ENCODE measurements around the gene RAMP1.

The RAMP1 gene

GRCh38 chr2:237873421-237873831 lies 14.0 kb downstream of the RAMP1 start:
- no CpG with 5 or more reads among the region's 11 CpGs for WGBS (ENCODE audit: extremely low coverage, insufficient coverage, low lambda C conversion rate)
- Histone ChIP-seq H3K79me1 (ENCODE audit: low read length) (no peaks in the 10 kb centered on the region), H4K5ac (ENCODE audit: low read length) (no peak overlapping the region), H4K8ac (ENCODE audit: low read depth, low read length) (no peak overlapping the region), H2BK5ac (ENCODE audit: low read length) (no peak overlapping the region), H3K23ac (ENCODE audit: low read length) (no peak overlapping the region), H2BK15ac (replicated peaks; ENCODE audit: low read depth) (no peak overlapping the region), H3K36me3 (ENCODE audit: control insufficient read depth, insufficient read depth, low read length) (no peaks in the 10 kb centered on the region), H3K4me3 (ENCODE audit: low read length) (no peak overlapping the region), H2BK120ac (ENCODE audit: low read depth, low read length) (no peak overlapping the region), H3K9ac (ENCODE audit: low read length) (no peak overlapping the region), H3K4ac (ENCODE audit: low read depth, low read length) (no peak overlapping the region), H3K4me1 (ENCODE audit: control insufficient read depth, low read depth, low read length) (no peaks in the 10 kb centered on the region), H3K27ac (ENCODE audit: low read depth, low read length) (no peak overlapping the region), H3K4me2 (ENCODE audit: low read length) (no peak overlapping the region), H3K56ac (ENCODE audit: low read length) (no peak overlapping the region), H2AK5ac (ENCODE audit: low read length) (no peak overlapping the region), H3K18ac (ENCODE audit: low read length) (no peak overlapping the region), H3K79me2 (ENCODE audit: control insufficient read depth, insufficient read depth, low read length) (no peaks in the 10 kb centered on the region), H3K27me3 (ENCODE audit: insufficient read depth, low read length, poor library complexity) (no peaks in the 10 kb centered on the region)
- DNase-seq: no peak

DNA sequence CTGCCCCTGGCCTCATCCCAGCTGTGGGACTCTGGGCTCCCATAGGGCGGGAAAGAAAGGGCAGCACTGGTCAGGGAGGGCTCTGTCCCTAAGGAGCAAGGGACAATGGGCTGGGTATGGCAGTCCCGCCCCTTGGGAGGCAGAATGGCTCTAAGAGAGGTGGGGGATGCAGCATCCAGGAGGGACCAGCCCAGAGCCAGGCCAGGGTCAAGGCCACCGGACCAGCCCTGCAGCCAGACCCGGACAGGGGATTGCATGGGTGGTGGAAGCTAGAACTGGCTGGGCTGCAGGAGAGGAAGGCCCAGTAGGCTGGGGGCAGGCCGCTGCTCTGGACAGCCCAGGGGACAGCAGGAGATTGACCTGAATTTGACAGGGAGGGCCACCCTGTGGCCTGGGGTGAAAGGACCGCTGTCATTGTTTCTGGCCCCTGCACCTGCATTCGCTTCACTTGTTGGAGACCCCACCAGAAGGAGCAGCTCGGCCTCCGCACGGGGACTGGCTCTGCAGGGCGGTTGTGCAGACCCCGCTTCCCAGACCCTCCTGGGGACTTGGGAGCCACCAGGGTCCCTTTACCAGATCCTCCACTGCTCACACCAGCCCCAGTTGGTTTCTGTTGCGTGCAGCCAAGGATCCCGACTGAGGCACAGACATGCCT lies 14.6 kb downstream of the RAMP1 start:
- H3K4me3 ChIP-seq (ENCODE audit: low read length): no peak overlapping the region
- no peak overlapping the region for H2AK5ac ChIP-seq (ENCODE audit: low read length)
- H2BK15ac ChIP-seq (replicated peaks; ENCODE audit: low read depth): no peak overlapping the region
- no peaks in the 10 kb centered on the region for H3K27me3 ChIP-seq (ENCODE audit: insufficient read depth, low read length, poor library complexity)
- H3K27ac ChIP-seq (ENCODE audit: low read depth, low read length): no peak overlapping the region
- H2BK5ac ChIP-seq (ENCODE audit: low read length): no peak overlapping the region
- no peak overlapping the region for H3K18ac ChIP-seq (ENCODE audit: low read length)
- DNase-seq: no peak
- no peak overlapping the region for H3K9ac ChIP-seq (ENCODE audit: low read length)
- H3K23ac ChIP-seq (ENCODE audit: low read length): no peak overlapping the region
- H3K4ac ChIP-seq (ENCODE audit: low read depth, low read length): no peak overlapping the region
- H4K5ac ChIP-seq (ENCODE audit: low read length): no peak overlapping the region
- no peaks in the 10 kb centered on the region for H3K79me1 ChIP-seq (ENCODE audit: low read length)
- H4K8ac ChIP-seq (ENCODE audit: low read depth, low read length): no peak overlapping the region
- H3K56ac ChIP-seq (ENCODE audit: low read length): no peak overlapping the region
- H3K79me2 ChIP-seq (ENCODE audit: control insufficient read depth, insufficient read depth, low read length): no peaks in the 10 kb centered on the region
- H3K4me1 ChIP-seq (ENCODE audit: control insufficient read depth, low read depth, low read length): no peaks in the 10 kb centered on the region
- no CpG with 5 or more reads among the region's 14 CpGs for WGBS (ENCODE audit: extremely low coverage, insufficient coverage, low lambda C conversion rate)
- H3K36me3 ChIP-seq (ENCODE audit: control insufficient read depth, insufficient read depth, low read length): no peaks in the 10 kb centered on the region
- H3K4me2 ChIP-seq (ENCODE audit: low read length): no peak overlapping the region
- no peak overlapping the region for H2BK120ac ChIP-seq (ENCODE audit: low read depth, low read length)

DNA sequence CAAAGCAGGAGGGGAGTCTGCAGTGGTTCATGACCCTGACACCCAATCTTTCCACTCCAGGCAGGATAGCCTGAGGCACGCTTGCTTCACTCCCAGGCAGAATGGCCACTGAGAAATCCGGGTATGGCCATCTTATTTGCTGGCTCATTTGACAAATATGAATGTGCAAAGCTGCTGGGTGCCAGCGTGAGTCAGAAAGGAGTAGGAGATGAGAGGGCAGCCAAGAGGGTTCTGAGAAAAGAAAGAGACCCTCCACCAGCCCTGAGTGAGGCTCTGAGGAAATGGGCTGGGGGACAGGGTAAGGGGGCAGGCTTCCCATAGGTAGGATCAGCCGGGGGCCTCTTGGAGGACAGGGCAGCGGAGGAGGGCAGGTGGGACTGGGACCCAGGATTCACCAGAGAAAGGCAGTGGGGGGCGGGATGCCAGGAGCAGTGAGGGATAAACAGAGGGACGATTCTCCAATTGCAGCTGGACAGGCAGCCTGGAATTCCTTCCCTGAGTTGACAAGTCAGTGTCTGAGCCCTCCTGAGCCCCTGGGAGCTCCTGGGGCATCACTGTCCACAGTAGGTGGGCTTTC lies 15.2 kb downstream of the RAMP1 start:
- H2AK5ac ChIP-seq (ENCODE audit: low read length): no peak overlapping the region
- no peaks in the 10 kb centered on the region for H3K4me1 ChIP-seq (ENCODE audit: control insufficient read depth, low read depth, low read length)
- H3K27ac ChIP-seq (ENCODE audit: low read depth, low read length): no peak overlapping the region
- no peaks in the 10 kb centered on the region for H3K36me3 ChIP-seq (ENCODE audit: control insufficient read depth, insufficient read depth, low read length)
- H3K18ac ChIP-seq (ENCODE audit: low read length): no peak overlapping the region
- no peak overlapping the region for H2BK15ac ChIP-seq (replicated peaks; ENCODE audit: low read depth)
- H3K79me2 ChIP-seq (ENCODE audit: control insufficient read depth, insufficient read depth, low read length): no peaks in the 10 kb centered on the region
- no CpG with 5 or more reads among the region's 7 CpGs for WGBS (ENCODE audit: extremely low coverage, insufficient coverage, low lambda C conversion rate)
- no peaks in the 10 kb centered on the region for H3K79me1 ChIP-seq (ENCODE audit: low read length)
- H2BK120ac ChIP-seq (ENCODE audit: low read depth, low read length): no peak overlapping the region
- no peaks in the 10 kb centered on the region for H3K27me3 ChIP-seq (ENCODE audit: insufficient read depth, low read length, poor library complexity)
- no peak overlapping the region for H3K23ac ChIP-seq (ENCODE audit: low read length)
- H3K9ac ChIP-seq (ENCODE audit: low read length): no peak overlapping the region
- H3K4me3 ChIP-seq (ENCODE audit: low read length): no peak overlapping the region
- no peak overlapping the region for H4K5ac ChIP-seq (ENCODE audit: low read length)
- H2BK5ac ChIP-seq (ENCODE audit: low read length): no peak overlapping the region
- no peak overlapping the region for H4K8ac ChIP-seq (ENCODE audit: low read depth, low read length)
- H3K4me2 ChIP-seq (ENCODE audit: low read length): no peak overlapping the region
- H3K4ac ChIP-seq (ENCODE audit: low read depth, low read length): no peak overlapping the region
- no peak overlapping the region for H3K56ac ChIP-seq (ENCODE audit: low read length)
- no peak for DNase-seq

- no peak for DNase-seq
- H3K9ac ChIP-seq (ENCODE audit: low read length): no peak overlapping the region
- no peak overlapping the region for H4K5ac ChIP-seq (ENCODE audit: low read length)
- no peak overlapping the region for H3K56ac ChIP-seq (ENCODE audit: low read length)
- H3K23ac ChIP-seq (ENCODE audit: low read length): no peak overlapping the region
- no peaks in the 10 kb centered on the region for H3K36me3 ChIP-seq (ENCODE audit: control insufficient read depth, insufficient read depth, low read length)
- no peak overlapping the region for H4K8ac ChIP-seq (ENCODE audit: low read depth, low read length)
- no CpG with 5 or more reads among the region's 16 CpGs for WGBS (ENCODE audit: extremely low coverage, insufficient coverage, low lambda C conversion rate)
- H3K4me3 ChIP-seq (ENCODE audit: low read length): no peak overlapping the region
- no peaks in the 10 kb centered on the region for H3K4me1 ChIP-seq (ENCODE audit: control insufficient read depth, low read depth, low read length)
- no peak overlapping the region for H2BK120ac ChIP-seq (ENCODE audit: low read depth, low read length)
- H3K4me2 ChIP-seq (ENCODE audit: low read length): no peak overlapping the region
- no peak overlapping the region for H2BK15ac ChIP-seq (replicated peaks; ENCODE audit: low read depth)
- no peaks in the 10 kb centered on the region for H3K79me1 ChIP-seq (ENCODE audit: low read length)
- H3K27ac ChIP-seq (ENCODE audit: low read depth, low read length): no peak overlapping the region
- H3K79me2 ChIP-seq (ENCODE audit: control insufficient read depth, insufficient read depth, low read length): no peaks in the 10 kb centered on the region
- H3K18ac ChIP-seq (ENCODE audit: low read length): no peak overlapping the region
- no peak overlapping the region for H3K4ac ChIP-seq (ENCODE audit: low read depth, low read length)
- no peak overlapping the region for H2AK5ac ChIP-seq (ENCODE audit: low read length)
- H3K27me3 ChIP-seq (ENCODE audit: insufficient read depth, low read length, poor library complexity): no peaks in the 10 kb centered on the region
- no peak overlapping the region for H2BK5ac ChIP-seq (ENCODE audit: low read length)
Observed at GRCh38 chr2:237875256-237876060, 16.0 kb downstream of the RAMP1 start.

- DNase-seq: no peak
- Histone ChIP-seq H3K79me2 (ENCODE audit: control insufficient read depth, insufficient read depth, low read length) (no peaks in the 10 kb centered on the region), H3K79me1 (ENCODE audit: low read length) (no peaks in the 10 kb centered on the region), H3K4me1 (ENCODE audit: control insufficient read depth, low read depth, low read length) (no peaks in the 10 kb centered on the region), H3K4me3 (ENCODE audit: low read length) (no peak overlapping the region), H3K27ac (ENCODE audit: low read depth, low read length) (no peak overlapping the region), H3K4me2 (ENCODE audit: low read length) (no peak overlapping the region), H3K4ac (ENCODE audit: low read depth, low read length) (no peak overlapping the region), H2BK120ac (ENCODE audit: low read depth, low read length) (no peak overlapping the region), H3K23ac (ENCODE audit: low read length) (no peak overlapping the region), H3K56ac (ENCODE audit: low read length) (no peak overlapping the region), H2BK15ac (replicated peaks; ENCODE audit: low read depth) (no peak overlapping the region), H4K8ac (ENCODE audit: low read depth, low read length) (no peak overlapping the region), H3K27me3 (ENCODE audit: insufficient read depth, low read length, poor library complexity) (no peaks in the 10 kb centered on the region), H2BK5ac (ENCODE audit: low read length) (no peak overlapping the region), H3K9ac (ENCODE audit: low read length) (no peak overlapping the region), H2AK5ac (ENCODE audit: low read length) (no peak overlapping the region), H3K36me3 (ENCODE audit: control insufficient read depth, insufficient read depth, low read length) (no peaks in the 10 kb centered on the region), H3K18ac (ENCODE audit: low read length) (no peak overlapping the region), H4K5ac (ENCODE audit: low read length) (no peak overlapping the region)
- no CpG with 5 or more reads among the region's 14 CpGs for WGBS (ENCODE audit: extremely low coverage, insufficient coverage, low lambda C conversion rate)
Observed at GRCh38 chr2:237876061-237876526, 16.7 kb downstream of the RAMP1 start.
